Measurements from ENCODE around the gene COL9A3. TPM values are rescaled to one million over a fixed set of nuclear protein-coding genes. Genes with fewer than 3 reads are reported as not detected.

The COL9A3 gene
- total RNA-seq, 1 donor from 2014 or later = 0.94 TPM

- DNase-seq (ENCODE audit: low spot score) = peak; percentile 43
- intact Hi-C loops (cut with DNase I) = no loop called here
Observed at GRCh38 chr20:62885046-62885895, 68.4 kb downstream of the COL9A3 start.

- intact Hi-C loops (cut with DNase I) = no loop called here
- peak; percentile 59 for DNase-seq (ENCODE audit: low spot score)
Observed at GRCh38 chr20:62885896-62886708, 69.3 kb downstream of the COL9A3 start.

DNA sequence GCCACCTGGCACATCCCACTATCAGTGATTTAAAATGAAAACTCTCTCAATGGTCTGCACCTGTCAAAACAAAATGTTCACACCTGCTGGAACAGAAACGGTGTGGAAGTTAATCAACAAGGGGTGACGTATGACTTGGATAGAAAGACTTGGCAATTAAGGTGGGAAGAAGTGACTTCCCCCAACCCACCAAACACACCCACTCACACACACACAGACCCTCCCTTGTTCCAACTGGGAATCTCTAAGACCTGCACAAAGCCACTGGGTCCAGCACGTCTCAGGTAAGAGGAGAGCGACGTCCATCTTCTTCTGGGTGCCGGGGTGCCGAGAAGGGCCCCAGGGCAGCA is 69.8 kb downstream of the COL9A3 start:
- intact Hi-C loops (cut with DNase I) = no loop called here
- DNase-seq (ENCODE audit: low spot score) = peak; percentile 33

DNA sequence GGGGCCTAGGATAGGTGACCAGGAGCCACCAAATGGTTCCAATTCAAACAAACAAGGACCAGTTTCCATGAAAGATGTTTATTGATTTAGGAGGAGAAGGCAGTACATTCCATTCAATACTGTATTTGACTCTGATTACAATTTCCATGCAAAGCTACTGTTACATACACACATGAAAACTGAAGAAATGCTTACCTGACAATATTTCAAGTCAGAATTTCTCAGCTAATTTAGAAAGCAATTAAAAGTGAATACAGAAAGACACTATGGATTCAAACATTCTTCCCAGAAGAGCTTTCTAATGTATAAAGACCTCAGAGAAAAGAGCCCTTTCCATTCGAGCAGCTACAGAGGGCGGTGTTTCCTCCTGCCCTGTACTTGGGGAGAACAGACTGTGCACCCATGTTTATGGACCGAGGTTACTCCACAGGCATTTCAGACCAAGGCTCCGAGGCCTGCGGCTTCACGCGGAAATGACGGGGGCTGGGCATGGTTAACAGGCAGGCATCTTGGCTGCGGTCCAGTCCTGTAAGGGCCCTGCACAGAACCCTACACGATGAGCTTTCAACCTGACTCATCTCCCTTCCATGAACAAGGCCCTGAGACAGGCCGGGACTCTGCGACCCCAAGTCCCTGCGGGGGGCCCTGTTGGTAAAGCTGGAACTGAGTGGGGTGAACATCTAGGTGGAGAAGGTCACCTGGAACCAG is 70.5 kb downstream of the COL9A3 start:
- intact Hi-C loops (cut with DNase I) = no loop called here
- peak; percentile 75 for DNase-seq (ENCODE audit: low spot score)

- intact Hi-C loops (cut with DNase I) = no loop called here
- peak; percentile 36 for DNase-seq (ENCODE audit: low spot score)
Observed at GRCh38 chr20:62887860-62888239, 71.0 kb downstream of the COL9A3 start.

DNA sequence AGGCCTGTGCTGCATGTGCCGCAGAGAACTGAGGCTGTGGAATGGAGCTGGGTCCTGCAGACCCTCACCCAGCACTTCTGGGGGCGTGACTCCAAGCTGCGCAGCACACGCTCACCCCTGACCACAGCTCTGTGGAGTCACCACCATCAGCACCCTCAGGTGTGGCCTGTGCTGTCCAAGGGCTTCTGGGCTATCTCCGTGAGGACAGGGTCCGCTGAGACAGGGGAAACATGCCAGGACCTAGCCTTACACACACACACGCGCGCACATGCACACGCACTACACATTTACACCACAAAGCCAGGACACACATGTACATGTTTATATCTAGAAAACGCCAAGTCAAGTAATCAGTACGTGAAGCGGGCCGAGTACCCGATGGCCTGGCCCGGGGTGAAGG is 71.6 kb downstream of the COL9A3 start:
- intact Hi-C loops (cut with DNase I) = no loop called here

DNA sequence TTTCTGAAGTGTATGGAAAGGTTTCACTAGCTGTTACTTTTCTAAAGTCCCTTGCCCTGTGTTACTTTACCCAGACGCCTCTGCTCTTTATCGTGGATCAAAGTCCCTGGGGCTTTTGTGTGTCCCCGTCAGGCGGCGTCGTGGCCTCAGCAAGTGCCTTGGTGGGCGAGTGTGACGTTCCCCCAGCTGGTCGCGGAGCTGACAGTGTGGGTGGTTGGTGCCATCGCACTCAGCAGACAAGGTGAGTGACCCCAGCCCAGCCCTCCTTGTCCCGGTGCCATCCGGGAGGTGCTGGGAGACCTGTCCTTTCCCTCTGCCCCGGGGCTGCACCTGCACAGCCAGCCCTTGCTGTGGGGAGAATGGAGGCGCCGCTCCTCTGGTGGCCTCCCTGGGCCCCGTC is 72.1 kb downstream of the COL9A3 start:
- intact Hi-C loops (cut with DNase I) = no loop called here
- peak; percentile 64 for DNase-seq (ENCODE audit: low spot score)

More for the DNA sequence above, 71.6 kb downstream of the COL9A3 start:
- peak; percentile 44 for DNase-seq (ENCODE audit: low spot score)

GRCh38 chr20:62889411-62889810 is 72.6 kb downstream of the COL9A3 start:
- intact Hi-C loops (cut with DNase I) = no loop called here
- no peak for DNase-seq (ENCODE audit: low spot score)

DNA sequence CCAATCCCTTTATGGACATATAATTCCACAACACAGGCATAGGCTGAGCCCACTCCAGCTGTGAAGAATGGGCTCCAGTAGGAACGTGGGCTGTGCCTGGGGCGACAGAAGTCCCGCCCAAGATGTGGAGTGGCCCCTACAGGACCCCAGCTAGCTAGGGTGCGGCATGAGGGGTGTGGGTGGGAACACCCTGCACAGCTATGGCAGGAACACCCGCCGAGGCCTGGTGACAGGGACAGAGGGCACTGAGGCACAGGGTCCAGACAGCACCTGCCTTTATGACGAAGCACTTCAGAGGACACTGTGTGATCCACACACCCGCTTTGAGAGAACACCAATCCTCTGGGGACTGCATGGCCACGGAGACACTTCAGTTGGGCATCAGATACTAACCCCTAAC is 73.0 kb downstream of the COL9A3 start:
- DNase-seq (ENCODE audit: low spot score) = no peak
- intact Hi-C loops (cut with DNase I) = no loop called here

- intact Hi-C loops (cut with DNase I) = no loop called here
- DNase-seq (ENCODE audit: low spot score) = no peak
Observed at GRCh38 chr20:62890444-62890843, 73.6 kb downstream of the COL9A3 start.

Other genes starting within 250 kb of the COL9A3 start
- gene SLCO4A1, start 174.5 kb upstream of the COL9A3 start, total RNA-seq = 10.8 TPM
- gene NTSR1, start 108.2 kb upstream of the COL9A3 start, total RNA-seq = 0.08 TPM
- gene MRGBP, start 20.6 kb upstream of the COL9A3 start, total RNA-seq = 7.9 TPM
- 16.4 TPM for gene OGFR, start 12.2 kb upstream of the COL9A3 start, total RNA-seq
- 7.8 TPM for gene TCFL5, start 44.8 kb downstream of the COL9A3 start, total RNA-seq
- gene DIDO1, start 109.5 kb downstream of the COL9A3 start, total RNA-seq = 38.9 TPM
- gene GID8, start 121.1 kb downstream of the COL9A3 start, total RNA-seq = 16.4 TPM
- 1.7 TPM for gene SLC17A9, start 135.7 kb downstream of the COL9A3 start, total RNA-seq
- gene BHLHE23, start 189.9 kb downstream of the COL9A3 start, total RNA-seq = not detected

Measured in cardiac septum (tissue), 1 donor.